AG10803 (cell line): Measurements from ENCODE around the gene ACVR2A.

ENCODE experiments used
- DNase-seq: peaks from one replicate; pipeline ENCODE4 v3.0.0; 2010; ENCODE audit warnings: low read depth
- H3K4me3 ChIP-seq: 2 replicates; pipeline ENCODE4 v1.5.1; 2011; ENCODE audit warnings: mild to moderate bottlenecking, low read length, control low read depth
- CTCF ChIP-seq: conservative IDR thresholded peaks from 2 replicates; pipeline ENCODE4 v1.5.1; 2011; ENCODE audit warnings: mild to moderate bottlenecking, low read length, control low read depth, inconsistent platforms

The ACVR2A gene

GRCh38 chr2:147886136-147886535, 41.3 kb downstream of the ACVR2A start:
- DNase-seq: no peak
- TF ChIP-seq CTCF: no peak
- no peak overlapping the region for H3K4me3 ChIP-seq

DNA sequence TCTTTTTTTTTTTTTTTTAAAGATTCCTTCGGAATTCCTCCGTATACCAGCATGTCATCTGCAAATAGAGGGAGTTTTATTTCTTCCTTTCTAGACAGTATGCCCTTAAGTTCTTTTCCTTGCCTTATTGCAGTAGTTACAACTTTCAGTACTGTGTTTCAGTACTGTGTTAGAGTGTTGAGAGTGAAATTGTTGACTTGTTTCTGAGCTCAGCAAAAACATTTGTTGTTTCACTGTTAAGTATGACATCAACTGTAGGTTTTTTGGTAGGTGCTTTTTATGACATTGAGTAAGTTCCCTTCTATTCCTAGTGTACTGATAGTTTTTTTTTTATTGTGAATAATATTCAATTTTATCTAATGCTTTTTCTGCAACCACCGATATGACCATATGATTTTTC, 43.9 kb downstream of the ACVR2A start:
- TF ChIP-seq CTCF: no peak
- no peak for DNase-seq
- H3K4me3 ChIP-seq: no peak overlapping the region

DNA sequence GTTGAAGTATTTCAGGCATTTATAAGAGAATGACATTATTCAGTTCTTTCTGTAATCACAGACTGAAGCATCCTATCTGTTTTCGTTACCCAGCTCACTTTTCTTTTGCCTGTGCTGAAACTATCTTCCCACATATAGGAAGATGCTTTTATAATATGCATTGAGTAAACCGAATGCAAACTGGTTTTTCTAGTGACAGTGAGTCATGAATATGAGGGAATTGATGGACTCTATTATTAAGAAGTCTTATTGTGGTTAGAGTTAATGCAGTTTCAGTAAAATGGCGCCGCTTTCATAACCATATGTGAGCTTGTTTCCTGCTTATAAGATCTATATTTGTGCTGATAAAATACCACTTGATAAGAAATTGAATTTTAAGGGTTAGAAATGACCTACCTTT, 59.2 kb downstream of the ACVR2A start:
- TF ChIP-seq CTCF: no peak
- H3K4me3 ChIP-seq: no peak overlapping the region
- no peak for DNase-seq

DNA sequence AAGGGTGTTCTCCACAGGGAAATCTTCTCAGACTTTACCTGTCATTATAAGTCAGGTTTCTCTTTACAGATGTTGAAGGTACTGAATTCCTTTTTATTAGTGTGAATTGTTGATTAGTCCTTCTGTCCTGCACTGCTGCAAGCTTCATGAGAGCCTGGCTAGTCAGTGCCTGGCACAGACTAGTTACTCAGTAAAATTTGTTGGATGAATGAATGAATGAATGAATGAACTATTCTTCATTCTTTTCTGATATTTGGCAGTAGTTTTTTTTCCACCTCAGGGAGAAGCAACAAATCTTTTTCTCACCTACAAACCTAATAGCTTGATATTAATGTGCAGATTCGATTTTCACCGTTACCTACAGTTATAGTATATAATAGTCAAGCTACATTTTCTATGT, 64.3 kb downstream of the ACVR2A start:
- no peak for TF ChIP-seq CTCF
- no peak for DNase-seq
- no peak overlapping the region for H3K4me3 ChIP-seq

DNA sequence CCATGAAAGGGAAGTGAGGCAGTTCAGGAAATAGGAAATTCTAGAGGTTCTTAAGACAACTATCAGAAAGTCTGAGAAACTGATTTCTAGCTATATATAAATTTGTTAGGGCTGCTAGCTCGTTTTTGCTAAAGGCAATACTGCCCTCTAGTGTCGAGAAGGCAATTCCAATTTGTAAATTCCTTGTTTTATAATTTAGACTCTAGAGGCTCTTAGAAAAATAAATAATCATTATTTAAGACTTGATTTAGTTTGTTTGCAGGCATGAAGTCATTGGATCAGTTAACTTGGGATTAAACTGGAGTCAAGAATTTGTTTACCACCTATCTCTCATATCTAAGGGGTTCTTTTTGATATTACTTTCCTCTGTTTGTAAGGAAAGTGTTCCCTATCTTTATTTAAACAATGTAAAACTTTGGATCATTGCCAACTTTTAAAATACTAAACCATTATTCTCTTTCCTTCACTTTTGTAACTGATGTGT, 66.2 kb downstream of the ACVR2A start:
- DNase-seq: peak; percentile 76
- TF ChIP-seq CTCF: peak; percentile 84
- no peak overlapping the region for H3K4me3 ChIP-seq

GRCh38 chr2:147913701-147914480, 69.1 kb downstream of the ACVR2A start:
- peak; percentile 7 for DNase-seq
- H3K4me3 ChIP-seq: no peak overlapping the region
- TF ChIP-seq CTCF: no peak

DNA sequence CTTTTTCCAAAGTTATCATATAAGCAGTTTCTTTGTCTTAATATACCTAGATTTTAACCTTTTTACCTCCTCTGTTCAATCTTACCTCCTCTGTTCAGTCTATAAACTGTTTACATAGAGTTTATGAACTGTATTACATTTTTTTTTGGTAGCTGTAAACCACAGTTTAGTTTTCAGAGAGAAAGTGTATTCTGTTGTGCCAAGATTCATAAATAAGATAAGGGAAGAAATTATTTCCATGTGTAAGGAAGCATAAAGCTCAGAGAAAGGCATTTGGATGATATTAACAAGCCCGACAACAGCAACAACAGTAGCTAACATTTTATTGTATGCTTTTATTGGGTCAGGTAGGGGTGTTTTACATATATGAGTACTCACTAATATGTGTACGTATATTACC, 71.2 kb downstream of the ACVR2A start:
- DNase-seq: no peak
- no peak for TF ChIP-seq CTCF
- H3K4me3 ChIP-seq: no peak overlapping the region
